ENCODE measurements around the gene ADCY10. TPM values are rescaled to one million over a fixed set of nuclear protein-coding genes. Genes with fewer than 3 reads are reported as not detected.

The ADCY10 gene
- total and polyA plus RNA-seq, 2 of the 8 experiments (the other 6 are each of a cell fraction or from before 2014, with no cell fraction given) = 0.02 TPM; not detected in 1

- Histone ChIP-seq H2AFZ (ENCODE audit: low read length) (no peak overlapping the region), H3K27ac (ENCODE audit: low read depth, low read length) (no peak overlapping the region), H3K23ac (ENCODE audit: insufficient read length) (no peak overlapping the region), H4K5ac (ENCODE audit: insufficient read length, low read depth, low read length) (no peak overlapping the region), H2BK12ac (ENCODE audit: low read depth, low read length) (no peak overlapping the region), H3K36me3 (ENCODE audit: control insufficient read depth in 2 of 4, insufficient read depth in 4 of 4, low read length in 3 of 4) (peaks cover 0 to 34% (median 11%) of the 10 kb centered on the region in 4 experiments; a peak in 6 of 8 replicates), H2BK5ac (ENCODE audit: low read depth, low read length) (no peak overlapping the region), H3K14ac (ENCODE audit: insufficient read length) (no peak overlapping the region), H3K27me3 (replicated peaks in 1 of 4; ENCODE audit: control insufficient read depth in 3 of 4, extremely low read depth in 1 of 4, insufficient read depth in 3 of 4, low read length in 3 of 4) (peaks cover 0 to 3% (median 2%) of the 10 kb centered on the region in 4 experiments; a peak in 6 of 7 replicates), H3K79me1 (ENCODE audit: low read depth, low read length) (peaks cover 4% of the 10 kb centered on the region), H3K9me3 (ENCODE audit: insufficient read depth in 2 of 2, low read depth in 1 of 2, low read length in 1 of 2) (no peaks in the 10 kb centered on the region), H3K18ac (ENCODE audit: extremely low read depth, low read length) (no peak overlapping the region), H3K56ac (replicated peaks; ENCODE audit: insufficient read length, low read depth, low read length) (no peak overlapping the region), H3K4me2 (ENCODE audit: insufficient read depth in 1 of 2, low read depth in 2 of 2, low read length in 2 of 2) (no peak overlapping the region), H3K4me1 (replicated peaks in 1 of 4; ENCODE audit: control insufficient read depth in 3 of 4, insufficient read depth in 4 of 4, low read length in 3 of 4) (no peaks in the 10 kb centered on the region), H2BK20ac (ENCODE audit: low read length) (no peak overlapping the region), H2AK5ac (ENCODE audit: low read depth, low read length) (no peak overlapping the region), H3K23me2 (ENCODE audit: low read depth, low read length) (no peaks in the 10 kb centered on the region; the same call in 1 of the 2 replicates), H3K4ac (replicated peaks; ENCODE audit: insufficient read length, low read depth, low read length) (no peak overlapping the region), H2BK120ac (replicated peaks; ENCODE audit: low read depth, low read length) (no peak overlapping the region), H3K9ac (replicated peaks in 1 of 4; ENCODE audit: extremely low read depth in 1 of 4, low read depth in 3 of 4, low read length in 3 of 4) (no peak overlapping the region), H4K8ac (ENCODE audit: extremely low read depth, insufficient read depth, low read length) (no peak overlapping the region), H3K79me2 (ENCODE audit: control insufficient read depth in 1 of 2, insufficient read depth in 2 of 2, low read length in 2 of 2) (peaks cover 2 to 24% of the 10 kb centered on the region in 2 experiments; a peak in 3 of 4 replicates), H2BK15ac (ENCODE audit: low read length) (no peak overlapping the region), H3K4me3 (ENCODE audit: extremely low read depth in 1 of 4, insufficient read depth in 2 of 4, low read depth in 3 of 4, low read length in 4 of 4) (no peak overlapping the region), H4K20me1 (replicated peaks in 1 of 2; ENCODE audit: control insufficient read depth in 1 of 2, insufficient read depth in 2 of 2, low read length in 2 of 2) (peaks cover 5 to 15% of the 10 kb centered on the region in 2 experiments), H4K91ac (replicated peaks; ENCODE audit: insufficient read length, low read length) (no peak overlapping the region)
- POLR2A ChIA-PET (ENCODE audit: partially characterized antibody) = no interaction called here
- CTCF ChIA-PET (ENCODE audit: partially characterized antibody) = no interaction called here
- 90% methylated on average over 6 of the region's 6 CpGs; no CpG with 5 or more reads in 1 of the 2 experiments for WGBS, 2 experiments (ENCODE audit: extremely low coverage in 1 of 2, insufficient coverage in 1 of 2, insufficient read length in 1 of 2, insufficient replicate concordance in 2 of 2, low coverage in 1 of 2, low lambda C conversion rate in 2 of 2, missing lambda C conversion rate in 1 of 2)
- DNase-seq (ENCODE audit: low read depth in 1 of 2, low spot score in 2 of 2) = no peak
- no peak for FAIRE-seq
- TF ChIP-seq PHF8 (conservative IDR thresholded peaks at IDR 0.05; ENCODE audit: low read depth, low read length) (no peak), POU5F1 (IDR thresholded peaks at IDR 0.05; ENCODE audit: low read depth, low read length) (no peak), TAF1 (IDR thresholded peaks at IDR 0.05; ENCODE audit: low read depth, low read length) (no peak), TAF7 (optimal IDR thresholded peaks at IDR 0.05; ENCODE audit: borderline replicate concordance, low read depth, low read length) (no peak), SIN3A (conservative IDR thresholded peaks at IDR 0.05 in 1 of 2, IDR thresholded peaks at IDR 0.05 in 1 of 2; ENCODE audit: low read depth in 1 of 2, low read length in 2 of 2) (no peak), NANOG (IDR thresholded peaks at IDR 0.05; ENCODE audit: insufficient read depth, low read depth, low read length, poor library complexity, severe bottlenecking) (no peak), YY1 (IDR thresholded peaks at IDR 0.05; ENCODE audit: low read depth, low read length) (no peak), RAD21 (IDR thresholded peaks at IDR 0.05 in 1 of 2, conservative IDR thresholded peaks at IDR 0.05 in 1 of 2; ENCODE audit: low read depth in 2 of 2, low read length in 2 of 2) (no peak), E2F6 (IDR thresholded peaks at IDR 0.05) (no peak), CBX5 (IDR thresholded peaks at IDR 0.05; ENCODE audit: low read depth, low read length) (no peak), HDAC6 (IDR thresholded peaks at IDR 0.05; ENCODE audit: low read depth, low read length) (no peak), GABPA (IDR thresholded peaks at IDR 0.05; ENCODE audit: borderline replicate concordance, insufficient read depth, low read length) (no peak), SAP30 (IDR thresholded peaks at IDR 0.05; ENCODE audit: insufficient read depth, insufficient replicate concordance, low read length) (no peak)
These were observed 148.4 kb downstream of the ADCY10 start for GRCh38 chr1:167765496-167765895.
